ENCODE measurements around the gene OTOGL. TPM values are rescaled to one million over a fixed set of nuclear protein-coding genes. Genes with fewer than 3 reads are reported as not detected.

The OTOGL gene
- total and polyA plus RNA-seq, 7 donors: 0.03 to 0.30 (median 0.07) TPM; not detected in 2

GRCh38 chr12:80175307-80175930 lies 76.1 kb downstream of the OTOGL start:
- ATAC-seq (no peak), DNase-seq (no peak)
- 90 to 96% (median 92%) methylated on average over 2 of the region's 2 CpGs for whole genome bisulfite sequencing, 3 donors
- Histone ChIP-seq H3K9me3 (no peaks in the 10 kb centered on the region), H3K4me3 (no peak overlapping the region), H3K27me3 (ENCODE audit: insufficient read depth in 3 of 3, low read length in 2 of 3) (no peaks in the 10 kb centered on the region), H3K27ac (no peak overlapping the region), H3K36me3 (ENCODE audit: insufficient read depth in 1 of 2, low read depth in 1 of 2) (no peaks in the 10 kb centered on the region), H3K4me1 (no peaks in the 10 kb centered on the region)
- no peak for TF ChIP-seq CTCF (IDR thresholded peaks at IDR 0.05)
- intact Hi-C loops (cut with DNase I): no loop called here

GRCh38 chr12:80176706-80177105 lies 77.4 kb downstream of the OTOGL start:
- ATAC-seq (no peak), DNase-seq (no peak)
- no peaks in the 10 kb centered on the region for H3K4me1 ChIP-seq
- no peak for TF ChIP-seq CTCF (IDR thresholded peaks at IDR 0.05)
- WGBS, 3 donors: 51 to 72% (median 57%) methylated on average over 2 of the region's 2 CpGs
- no peaks in the 10 kb centered on the region for H3K9me3 ChIP-seq
- no peaks in the 10 kb centered on the region for H3K36me3 ChIP-seq (ENCODE audit: insufficient read depth in 1 of 2, low read depth in 1 of 2)
- no peaks in the 10 kb centered on the region for H3K27me3 ChIP-seq (ENCODE audit: insufficient read depth in 3 of 3, low read length in 2 of 3)
- no peak overlapping the region for H3K27ac ChIP-seq
- no peak overlapping the region for H3K4me3 ChIP-seq
- intact Hi-C loops (cut with DNase I): no loop called here

GRCh38 chr12:80178846-80179245 lies 79.5 kb downstream of the OTOGL start:
- Histone ChIP-seq H3K4me3 (no peak overlapping the region), H3K4me1 (no peaks in the 10 kb centered on the region), H3K9me3 (no peaks in the 10 kb centered on the region), H3K27me3 (ENCODE audit: insufficient read depth in 3 of 3, low read length in 2 of 3) (no peaks in the 10 kb centered on the region), H3K36me3 (ENCODE audit: insufficient read depth in 1 of 2, low read depth in 1 of 2) (no peaks in the 10 kb centered on the region), H3K27ac (no peak overlapping the region)
- intact Hi-C loops (cut with DNase I): no loop called here
- DNase-seq (no peak), ATAC-seq (no peak)
- TF ChIP-seq CTCF (IDR thresholded peaks at IDR 0.05): no peak
- 64 to 78% (median 72%) methylated on average over 3 of the region's 3 CpGs for WGBS, 3 donors

DNA sequence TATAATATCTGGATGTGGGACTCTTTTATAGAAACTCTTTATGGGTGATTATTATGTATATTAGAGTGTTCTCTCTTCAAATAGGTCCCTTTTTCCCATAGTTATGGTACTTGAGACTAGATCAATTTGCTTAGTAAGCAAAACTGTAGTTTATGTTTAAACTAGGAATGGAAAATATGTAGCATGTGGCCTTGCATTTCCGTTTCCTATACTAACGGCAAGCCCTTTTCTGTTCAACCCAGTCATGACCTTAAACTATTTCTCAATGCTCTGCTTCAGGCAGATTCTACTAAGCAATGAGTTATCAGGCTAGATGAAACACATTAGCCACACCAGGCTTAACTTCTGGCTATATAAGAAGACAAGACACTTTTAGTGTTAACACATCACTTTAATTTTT lies 84.6 kb downstream of the OTOGL start:
- ATAC-seq (no peak), DNase-seq (no peak)
- no peaks in the 10 kb centered on the region for H3K27me3 ChIP-seq (ENCODE audit: insufficient read depth in 3 of 3, low read length in 2 of 3)
- 85 to 86% (median 85%) methylated on average over 2 of the region's 2 CpGs for WGBS, 3 donors
- peaks cover 25% of the 10 kb centered on the region for H3K4me1 ChIP-seq
- no peaks in the 10 kb centered on the region for H3K36me3 ChIP-seq (ENCODE audit: insufficient read depth in 1 of 2, low read depth in 1 of 2)
- intact Hi-C loops (cut with DNase I): loop anchor here in 1 of 2 donors (10.0 kb wide), 1 partner anchor 419 kb away; no protein-coding TSS in a partner anchor
- no peak overlapping the region for H3K4me3 ChIP-seq
- no peak overlapping the region for H3K27ac ChIP-seq
- no peaks in the 10 kb centered on the region for H3K9me3 ChIP-seq
- TF ChIP-seq CTCF (IDR thresholded peaks at IDR 0.05): no peak

DNA sequence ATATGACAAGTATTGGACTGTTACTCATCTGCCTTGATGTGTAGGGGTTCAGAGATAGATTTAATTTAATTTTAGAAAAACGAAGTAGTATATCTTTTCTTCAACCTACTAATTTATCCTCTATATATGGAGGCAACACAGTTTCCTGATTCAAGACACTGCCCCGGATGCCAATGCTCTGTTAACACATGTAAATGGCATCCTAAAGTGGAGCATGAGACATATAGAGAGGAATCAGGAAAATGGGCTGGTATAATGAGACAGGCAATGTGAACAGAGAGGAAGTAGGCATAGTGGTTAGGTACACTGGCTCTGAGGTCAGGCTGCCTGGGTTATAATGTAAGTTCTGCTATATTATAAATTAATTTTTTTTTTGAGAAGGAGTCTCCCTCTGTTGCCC lies 85.6 kb downstream of the OTOGL start:
- Histone ChIP-seq H3K36me3 (ENCODE audit: insufficient read depth in 1 of 2, low read depth in 1 of 2) (no peaks in the 10 kb centered on the region), H3K9me3 (no peaks in the 10 kb centered on the region), H3K27ac (no peak overlapping the region), H3K27me3 (ENCODE audit: insufficient read depth in 3 of 3, low read length in 2 of 3) (no peaks in the 10 kb centered on the region), H3K4me3 (no peak overlapping the region), H3K4me1 (peaks cover 25% of the 10 kb centered on the region)
- intact Hi-C loops (cut with DNase I): loop anchor here in 1 of 2 donors (5.0 to 10.0 kb wide), 2 partner anchors 420 to 638 kb away; no protein-coding TSS in a partner anchor
- DNase-seq (no peak), ATAC-seq (no peak)
- TF ChIP-seq CTCF (IDR thresholded peaks at IDR 0.05): no peak
- WGBS, 3 donors: 48 to 87% (median 49%) methylated on average over 2 of the region's 2 CpGs

Measured in psoas muscle (tissue), 8 donors.